ENCODE results near the gene SPINT1.

The SPINT1 gene

GRCh38 chr15:40869686-40870085 lies 25.8 kb downstream of the SPINT1 start:
- TF ChIP-seq SNAI2 (CRISPR knock-in tag; IDR thresholded peaks at IDR 0.05) (no peak), ISL1 (CRISPR knock-in tag; IDR thresholded peaks at IDR 0.05) (no peak), CREB5 (CRISPR knock-in tag; IDR thresholded peaks at IDR 0.05; ENCODE audit: low read depth) (no peak), TCF4 (CRISPR knock-in tag; IDR thresholded peaks at IDR 0.05; ENCODE audit: borderline replicate concordance) (no peak), CSDC2 (CRISPR knock-in tag; IDR thresholded peaks at IDR 0.05) (no peak), ZFP30 (CRISPR knock-in tag; IDR thresholded peaks at IDR 0.05) (no peak), BACH2 (CRISPR knock-in tag; IDR thresholded peaks at IDR 0.05; ENCODE audit: borderline replicate concordance) (no peak), ZNF8 (CRISPR knock-in tag; IDR thresholded peaks at IDR 0.05) (no peak), PATZ1 (CRISPR knock-in tag; IDR thresholded peaks at IDR 0.05; ENCODE audit: borderline replicate concordance) (no peak), OSR1 (CRISPR knock-in tag; IDR thresholded peaks at IDR 0.05) (no peak), ZNF565 (CRISPR knock-in tag; conservative IDR thresholded peaks at IDR 0.05; ENCODE audit: low read depth) (no peak), ZFP3 (CRISPR knock-in tag; IDR thresholded peaks at IDR 0.05) (no peak), RARB (CRISPR knock-in tag; IDR thresholded peaks at IDR 0.05) (no peak)
- no peak for ATAC-seq

GRCh38 chr15:40870716-40871115 lies 26.9 kb downstream of the SPINT1 start:
- no peak for ATAC-seq

More at GRCh38 chr15:40870716-40871115, 26.9 kb downstream of the SPINT1 start:
- TF ChIP-seq ARNTL (CRISPR knock-in tag; IDR thresholded peaks at IDR 0.05; ENCODE audit: borderline replicate concordance, low read depth) = no peak
- no peak for TF ChIP-seq ZNF565 (CRISPR knock-in tag; conservative IDR thresholded peaks at IDR 0.05; ENCODE audit: low read depth)
- no peak for TF ChIP-seq TCF4 (CRISPR knock-in tag; IDR thresholded peaks at IDR 0.05; ENCODE audit: borderline replicate concordance)
- TF ChIP-seq OSR1 (CRISPR knock-in tag; IDR thresholded peaks at IDR 0.05) = no peak
- TF ChIP-seq GLIS3 (CRISPR knock-in tag; IDR thresholded peaks at IDR 0.05) = no peak
- TF ChIP-seq ZNF8 (CRISPR knock-in tag; IDR thresholded peaks at IDR 0.05) = no peak
- TF ChIP-seq TOX (CRISPR knock-in tag; IDR thresholded peaks at IDR 0.05; ENCODE audit: borderline replicate concordance) = no peak
- no peak for TF ChIP-seq ISL1 (CRISPR knock-in tag; IDR thresholded peaks at IDR 0.05)
- TF ChIP-seq SNAI2 (CRISPR knock-in tag; IDR thresholded peaks at IDR 0.05) = no peak
- TF ChIP-seq ZNF70 (CRISPR knock-in tag; IDR thresholded peaks at IDR 0.05) = no peak
- TF ChIP-seq TSHZ2 (CRISPR knock-in tag; IDR thresholded peaks at IDR 0.05) = no peak
- no peak for TF ChIP-seq CSRNP3 (CRISPR knock-in tag; IDR thresholded peaks at IDR 0.05)
- TF ChIP-seq RARB (CRISPR knock-in tag; IDR thresholded peaks at IDR 0.05) = no peak
- TF ChIP-seq POU6F1 (CRISPR knock-in tag; IDR thresholded peaks at IDR 0.05; ENCODE audit: borderline replicate concordance, low read depth) = no peak
- no peak for TF ChIP-seq PATZ1 (CRISPR knock-in tag; IDR thresholded peaks at IDR 0.05; ENCODE audit: borderline replicate concordance)
- no peak for TF ChIP-seq ESRRG (CRISPR knock-in tag; IDR thresholded peaks at IDR 0.05)

All from SK-N-SH treated with all-trans-retinoic acid at 6 μM for 48 hours (cell line).